K562 (cell line): ENCODE measurements around the gene POU2AF1. TPM values are rescaled to one million over a fixed set of nuclear protein-coding genes. Genes with fewer than 3 reads are reported as not detected.

Experiments used
- GTF2B ChIP-seq: IDR thresholded peaks from 2 replicates; pipeline ENCODE4 v1.6.1; 2011; ENCODE audit not compliant: insufficient read length; ENCODE audit errors: extremely low read depth
- HMBOX1 ChIP-seq: sonication (generic); IDR thresholded peaks from 2 replicates; pipeline ENCODE4 v1.6.1; 2016
- RBM39 ChIP-seq: fragments of 200-400 bp; formaldehyde crosslinking; optimal IDR thresholded peaks from 2 replicates; pipeline ENCODE3; 2018; ENCODE audit warnings: low read depth, low read length
- SNIP1 ChIP-seq: fragments of 450-650 bp; IDR thresholded peaks from 2 replicates; pipeline ENCODE4 v1.7.1; 2017; ENCODE audit warnings: low read depth, mild to moderate bottlenecking
- ZBTB12 ChIP-seq: fragments of 250-450 bp; sonication (Bioruptor Pico); IDR thresholded peaks from 2 replicates; pipeline ENCODE4 v1.4.0; 2020
- ZNF436 ChIP-seq: fragments of 250-450, 450-650 bp; sonication (Bioruptor Pico); formaldehyde crosslinking; IDR thresholded peaks from 2 replicates; pipeline ENCODE4 v1.7.0; 2020; ENCODE audit warnings: mild to moderate bottlenecking
- ZNF668 ChIP-seq: fragments of 250-450 bp; sonication (Bioruptor Pico); IDR thresholded peaks from 2 replicates; pipeline ENCODE4 v1.8.0; 2022; ENCODE audit warnings: mild to moderate bottlenecking, inconsistent platforms
- polyA plus RNA-seq, 8 experiments: library from polyadenylated mRNA; depleted of rRNA in 4 of 8; stranded (reverse) in 5 of 8; unstranded in 3 of 8; fragments of >200 nt; fragmentation: Nextera tagmentation in 2 of 8; fragmentation: Illumina TruSeq in 1 of 8; extraction: Ambion mirVana in 2 of 8; extraction: Trizol in 1 of 8; gene quantifications; 2 replicates each; pipeline versions ENCODE4 v1.2.1 to v1.2.3, GENCODE V29; 2011 to 2014; ENCODE audit warnings: inconsistent platforms in 1 of 8, missing spikeins in 1 of 8
- total RNA-seq, 7 experiments: library from RNA; depleted of rRNA in 6 of 7; stranded (reverse); fragments of >200 nt in 6 of 7; fragmentation: Illumina TruSeq in 2 of 7; extraction: Trizol in 2 of 7; gene quantifications; 2 replicates each; pipeline versions ENCODE4 v1.2.1 to v1.2.3, GENCODE V29; 2011 to 2021; ENCODE audit warnings: low replicate concordance in 1 of 7

The POU2AF1 gene
- total and polyA plus RNA-seq, 9 of the 15 experiments (the other 6 are each of a cell fraction or from before 2014, with no cell fraction given), result 0.09 TPM; not detected in 8

GRCh38 chr11:111357150-111358037 is 21.7 kb downstream of the POU2AF1 start (continued):
- TF ChIP-seq GTF2B (no peak), ZBTB12 (CRISPR knock-in tag) (no peak), SNIP1 (no peak), HMBOX1 (no peak), ZNF436 (no peak), ZNF668 (CRISPR knock-in tag) (no peak), RBM39 (no peak)
- TF ChIP-seq, all 486 proteins: peak for 0
